ENCODE measurements around the gene RDH5.

GRCh38 chr12:55696796-55697462, 23.3 kb upstream of the RDH5 start:
- no peak for TF ChIP-seq SSRP1 (CRISPR knock-in tag; IDR thresholded peaks at IDR 0.05)
- TF ChIP-seq HHEX (CRISPR knock-in tag; IDR thresholded peaks at IDR 0.05): no peak
- TF ChIP-seq BRCA1 (CRISPR knock-in tag; IDR thresholded peaks at IDR 0.05): no peak
- TF ChIP-seq TSC22D2 (CRISPR knock-in tag; IDR thresholded peaks at IDR 0.05; ENCODE audit: borderline replicate concordance): no peak
- no peak for TF ChIP-seq ZNF816 (CRISPR knock-in tag; IDR thresholded peaks at IDR 0.05; ENCODE audit: borderline replicate concordance)
- TF ChIP-seq CTCF (CRISPR knock-in tag; IDR thresholded peaks at IDR 0.05): no peak
- TF ChIP-seq JUN (CRISPR knock-in tag; IDR thresholded peaks at IDR 0.05): no peak
- TF ChIP-seq ZBTB8A (CRISPR knock-in tag; IDR thresholded peaks at IDR 0.05; ENCODE audit: borderline replicate concordance, low read depth): no peak
- no peak for TF ChIP-seq RAD21 (CRISPR knock-in tag; IDR thresholded peaks at IDR 0.05)
- no peak for TF ChIP-seq MNT (IDR thresholded peaks at IDR 0.05)
- no peak for TF ChIP-seq ZNF251 (CRISPR knock-in tag; IDR thresholded peaks at IDR 0.05)
- no peak for TF ChIP-seq ZFX (CRISPR knock-in tag; IDR thresholded peaks at IDR 0.05; ENCODE audit: low read depth)
- TF ChIP-seq ZNF101 (CRISPR knock-in tag; IDR thresholded peaks at IDR 0.05; ENCODE audit: borderline replicate concordance, low read depth): no peak
- no peak for TF ChIP-seq MAX (IDR thresholded peaks at IDR 0.05)
